ENCODE measurements around the gene TMEM63C.

The TMEM63C gene

GRCh38 chr14:77197988-77198387 is 16.4 kb downstream of the TMEM63C start:
- no peak overlapping the region for H2AFZ ChIP-seq (ENCODE audit: low read depth, low read length)
- no peaks in the 10 kb centered on the region for H3K27me3 ChIP-seq (ENCODE audit: low read depth, low read length)
- H3K4me2 ChIP-seq (ENCODE audit: low read length) = no peak overlapping the region
- no peaks in the 10 kb centered on the region; the same call in 1 of the 2 replicates for H4K20me1 ChIP-seq (ENCODE audit: insufficient read depth, low read length)
- no peak overlapping the region for H3K9ac ChIP-seq (ENCODE audit: low read length)
- H3K36me3 ChIP-seq (replicated peaks; ENCODE audit: low read depth, low read length) = no peaks in the 10 kb centered on the region
- H3K9me3 ChIP-seq (ENCODE audit: insufficient read depth, low read length) = no peaks in the 10 kb centered on the region
- H3K4me1 ChIP-seq (ENCODE audit: low read length) = no peaks in the 10 kb centered on the region
- H3K4me3 ChIP-seq (ENCODE audit: low read length) = no peak overlapping the region
- no peaks in the 10 kb centered on the region for H3K79me2 ChIP-seq (ENCODE audit: low read length)
- TF ChIP-seq CTCF (IDR thresholded peaks at IDR 0.05; ENCODE audit: low read depth, low read length) = no peak
- TF ChIP-seq EZH2phosphoT487 (IDR thresholded peaks at IDR 0.05; ENCODE audit: low read depth) = no peak
- H3K27ac ChIP-seq (ENCODE audit: low read length) = no peak overlapping the region

GRCh38 chr14:77198561-77198960 is 17.0 kb downstream of the TMEM63C start:
- Histone ChIP-seq H3K36me3 (replicated peaks; ENCODE audit: low read depth, low read length) (no peaks in the 10 kb centered on the region), H3K4me1 (ENCODE audit: low read length) (no peaks in the 10 kb centered on the region), H2AFZ (ENCODE audit: low read depth, low read length) (no peak overlapping the region), H3K4me2 (ENCODE audit: low read length) (no peak overlapping the region), H3K4me3 (ENCODE audit: low read length) (no peak overlapping the region), H3K9me3 (ENCODE audit: insufficient read depth, low read length) (no peaks in the 10 kb centered on the region), H4K20me1 (ENCODE audit: insufficient read depth, low read length) (no peaks in the 10 kb centered on the region; the same call in 1 of the 2 replicates), H3K79me2 (ENCODE audit: low read length) (no peaks in the 10 kb centered on the region), H3K27me3 (ENCODE audit: low read depth, low read length) (no peaks in the 10 kb centered on the region), H3K27ac (ENCODE audit: low read length) (no peak overlapping the region), H3K9ac (ENCODE audit: low read length) (no peak overlapping the region)
- TF ChIP-seq EZH2phosphoT487 (IDR thresholded peaks at IDR 0.05; ENCODE audit: low read depth) (no peak), CTCF (IDR thresholded peaks at IDR 0.05; ENCODE audit: low read depth, low read length) (no peak)

GRCh38 chr14:77199590-77199989 is 18.0 kb downstream of the TMEM63C start:
- no peaks in the 10 kb centered on the region for H3K27me3 ChIP-seq (ENCODE audit: low read depth, low read length)
- H3K79me2 ChIP-seq (ENCODE audit: low read length) = no peaks in the 10 kb centered on the region
- no peaks in the 10 kb centered on the region for H3K9me3 ChIP-seq (ENCODE audit: insufficient read depth, low read length)
- no peak overlapping the region for H3K4me3 ChIP-seq (ENCODE audit: low read length)
- H2AFZ ChIP-seq (ENCODE audit: low read depth, low read length) = no peak overlapping the region
- H3K36me3 ChIP-seq (replicated peaks; ENCODE audit: low read depth, low read length) = no peaks in the 10 kb centered on the region
- H3K9ac ChIP-seq (ENCODE audit: low read length) = no peak overlapping the region
- no peaks in the 10 kb centered on the region for H3K4me1 ChIP-seq (ENCODE audit: low read length)
- TF ChIP-seq CTCF (IDR thresholded peaks at IDR 0.05; ENCODE audit: low read depth, low read length) = no peak
- TF ChIP-seq EZH2phosphoT487 (IDR thresholded peaks at IDR 0.05; ENCODE audit: low read depth) = no peak
- no peak overlapping the region for H3K27ac ChIP-seq (ENCODE audit: low read length)
- H4K20me1 ChIP-seq (ENCODE audit: insufficient read depth, low read length) = no peaks in the 10 kb centered on the region; the same call in 1 of the 2 replicates
- no peak overlapping the region for H3K4me2 ChIP-seq (ENCODE audit: low read length)

- no peaks in the 10 kb centered on the region for H3K27me3 ChIP-seq (ENCODE audit: low read depth, low read length)
- no peaks in the 10 kb centered on the region for H3K79me2 ChIP-seq (ENCODE audit: low read length)
- H4K20me1 ChIP-seq (ENCODE audit: insufficient read depth, low read length) = no peaks in the 10 kb centered on the region; the same call in 1 of the 2 replicates
- H3K9ac ChIP-seq (ENCODE audit: low read length) = no peak overlapping the region
- no peak overlapping the region for H3K27ac ChIP-seq (ENCODE audit: low read length)
- no peak overlapping the region for H3K4me2 ChIP-seq (ENCODE audit: low read length)
- H2AFZ ChIP-seq (ENCODE audit: low read depth, low read length) = no peak overlapping the region
- TF ChIP-seq EZH2phosphoT487 (IDR thresholded peaks at IDR 0.05; ENCODE audit: low read depth) (no peak), CTCF (IDR thresholded peaks at IDR 0.05; ENCODE audit: low read depth, low read length) (0 out of 2 replicates have a peak, but pooled peaks have one; percentile 5)
- no peaks in the 10 kb centered on the region for H3K9me3 ChIP-seq (ENCODE audit: insufficient read depth, low read length)
- no peaks in the 10 kb centered on the region for H3K36me3 ChIP-seq (replicated peaks; ENCODE audit: low read depth, low read length)
- H3K4me3 ChIP-seq (ENCODE audit: low read length) = no peak overlapping the region
- no peaks in the 10 kb centered on the region for H3K4me1 ChIP-seq (ENCODE audit: low read length)
Measured at GRCh38 chr14:77200406-77200985, 18.9 kb downstream of the TMEM63C start.
